ENCODE measurements around the gene NLGN2. TPM values are rescaled to one million over a fixed set of nuclear protein-coding genes. Genes with fewer than 3 reads are reported as not detected.

The NLGN2 gene
- total and polyA plus RNA-seq, 2 experiments from 2014 or later, result 14.4 to 38.7 TPM

- H3K36me3 ChIP-seq (ENCODE audit: insufficient read depth), result no peaks in the 10 kb centered on the region; the same call in 1 of the 2 replicates
- peaks cover 13% of the 10 kb centered on the region for H3F3A ChIP-seq (replicated peaks; ENCODE audit: low read depth)
- H3K4me1 ChIP-seq (ENCODE audit: insufficient read depth), result peaks cover 22% of the 10 kb centered on the region
- H3K27ac ChIP-seq (ENCODE audit: low read depth), result no peak overlapping the region
- peak; percentile 7 for ATAC-seq
- no peaks in the 10 kb centered on the region; the same call in 1 of the 2 replicates for H4K20me1 ChIP-seq (replicated peaks; ENCODE audit: insufficient read depth)
- Mint-ChIP-seq H3K9me3 (no peaks in the 10 kb centered on the region), H3K36me3 (ENCODE audit: low read depth) (peaks cover 21% of the 10 kb centered on the region), H3K4me3 (peak overlapping the region; percentile 58; the same call in 2 of the 3 replicates), H3K27ac (no peak overlapping the region), H3K4me1 (peaks cover 36% of the 10 kb centered on the region), H3K27me3 (ENCODE audit: insufficient read depth, low read depth, poor library complexity) (peaks cover 18% of the 10 kb centered on the region)
- H2AFZ ChIP-seq, result 0 out of 2 replicates have a peak overlapping the region, but pooled peaks have one; percentile 32
- H3K9me2 ChIP-seq (ENCODE audit: insufficient read depth), result no peaks in the 10 kb centered on the region
- TF ChIP-seq, protein P1, sequence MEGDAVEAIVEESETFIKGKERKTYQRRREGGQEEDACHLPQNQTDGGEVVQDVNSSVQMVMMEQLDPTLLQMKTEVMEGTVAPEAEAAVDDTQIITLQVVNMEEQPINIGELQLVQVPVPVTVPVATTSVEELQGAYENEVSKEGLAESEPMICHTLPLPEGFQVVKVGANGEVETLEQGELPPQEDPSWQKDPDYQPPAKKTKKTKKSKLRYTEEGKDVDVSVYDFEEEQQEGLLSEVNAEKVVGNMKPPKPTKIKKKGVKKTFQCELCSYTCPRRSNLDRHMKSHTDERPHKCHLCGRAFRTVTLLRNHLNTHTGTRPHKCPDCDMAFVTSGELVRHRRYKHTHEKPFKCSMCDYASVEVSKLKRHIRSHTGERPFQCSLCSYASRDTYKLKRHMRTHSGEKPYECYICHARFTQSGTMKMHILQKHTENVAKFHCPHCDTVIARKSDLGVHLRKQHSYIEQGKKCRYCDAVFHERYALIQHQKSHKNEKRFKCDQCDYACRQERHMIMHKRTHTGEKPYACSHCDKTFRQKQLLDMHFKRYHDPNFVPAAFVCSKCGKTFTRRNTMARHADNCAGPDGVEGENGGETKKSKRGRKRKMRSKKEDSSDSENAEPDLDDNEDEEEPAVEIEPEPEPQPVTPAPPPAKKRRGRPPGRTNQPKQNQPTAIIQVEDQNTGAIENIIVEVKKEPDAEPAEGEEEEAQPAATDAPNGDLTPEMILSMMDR (conservative IDR thresholded peaks at IDR 0.05; ENCODE audit: low read depth in 2 of 2), result peak in 1 of 2 experiments; percentile 24; a peak in 1 of 4 replicates
- TF ChIP-seq ZNF114 (CRISPR knock-in tag; IDR thresholded peaks at IDR 0.05) (no peak), REST (IDR thresholded peaks at IDR 0.05; ENCODE audit: unreplicated experiment) (no peak), ZNF331 (CRISPR knock-in tag; IDR thresholded peaks at IDR 0.05; ENCODE audit: low read depth) (no peak), NANOG (IDR thresholded peaks at IDR 0.05; ENCODE audit: borderline replicate concordance) (no peak)
- H3K79me2 ChIP-seq (replicated peaks; ENCODE audit: insufficient read depth), result peaks cover 8% of the 10 kb centered on the region; the same call in 1 of the 2 replicates
- peak; percentile 62 for DNase-seq (ENCODE audit: low spot score)
- peak overlapping the region; percentile 81 for H3K4me2 ChIP-seq
- H3K4me3 ChIP-seq, result peak overlapping the region; percentile 57
- H3K27me3 ChIP-seq (ENCODE audit: insufficient read depth), result no peaks in the 10 kb centered on the region
Observed at GRCh38 chr17:7408252-7408727, 645 bp downstream of the NLGN2 start.

- H3K4me2 ChIP-seq, result peak overlapping the region; percentile 81
- Mint-ChIP-seq H3K27ac (no peak overlapping the region), H3K4me3 (peak overlapping the region; percentile 49), H3K36me3 (ENCODE audit: low read depth) (peaks cover 21% of the 10 kb centered on the region), H3K4me1 (peaks cover 36% of the 10 kb centered on the region), H3K9me3 (no peaks in the 10 kb centered on the region), H3K27me3 (ENCODE audit: insufficient read depth, low read depth, poor library complexity) (peaks cover 18% of the 10 kb centered on the region)
- 0 out of 2 replicates have a peak overlapping the region, but pooled peaks have one; percentile 32 for H2AFZ ChIP-seq
- peaks cover 13% of the 10 kb centered on the region for H3F3A ChIP-seq (replicated peaks; ENCODE audit: low read depth)
- H3K36me3 ChIP-seq (ENCODE audit: insufficient read depth), result no peaks in the 10 kb centered on the region; the same call in 1 of the 2 replicates
- no peak for ATAC-seq
- no peaks in the 10 kb centered on the region; the same call in 1 of the 2 replicates for H4K20me1 ChIP-seq (replicated peaks; ENCODE audit: insufficient read depth)
- no peak for DNase-seq (ENCODE audit: low spot score)
- H3K4me3 ChIP-seq, result peak overlapping the region; percentile 57
- H3K79me2 ChIP-seq (replicated peaks; ENCODE audit: insufficient read depth), result peaks cover 8% of the 10 kb centered on the region; the same call in 1 of the 2 replicates
- H3K9me2 ChIP-seq (ENCODE audit: insufficient read depth), result no peaks in the 10 kb centered on the region
- H3K27me3 ChIP-seq (ENCODE audit: insufficient read depth), result no peaks in the 10 kb centered on the region
- H3K4me1 ChIP-seq (ENCODE audit: insufficient read depth), result peaks cover 22% of the 10 kb centered on the region
- H3K27ac ChIP-seq (ENCODE audit: low read depth), result no peak overlapping the region
- no peak for TF ChIP-seq ZNF114 (CRISPR knock-in tag; IDR thresholded peaks at IDR 0.05)
- TF ChIP-seq, protein P1 (conservative IDR thresholded peaks at IDR 0.05; ENCODE audit: low read depth in 2 of 2), result no peak
- TF ChIP-seq CREB1 (CRISPR knock-in tag; IDR thresholded peaks at IDR 0.05; ENCODE audit: low read depth), result no peak
Observed at GRCh38 chr17:7408863-7409262, 1.2 kb downstream of the NLGN2 start.

All from GM23338 (cell line).